GM12878 (cell line): ENCODE results near the gene PPP3CA. TPM values are rescaled to one million over a fixed set of nuclear protein-coding genes. Genes with fewer than 3 reads are reported as not detected.
"Not testable (repeated sequence)": the region's sequence is repeated elsewhere in the genome, so short reads cannot be mapped to it uniquely, and the experiment has no call there.

Experiments used
- ATAC-seq: fragments of 200-7000 bp; cut with Tn5 transposase; 3 replicates; pipeline ENCODE4 v1.9.1; 2020; ENCODE audit warnings: mild to moderate bottlenecking, moderate library complexity
- BruUV-seq: library from RNA; stranded (reverse); fragments of 400-500 nt; replicated peaks from 2 replicates; lab custom pipeline; 2021; lab: Mats Ljungman, UMichigan
- CTCF ChIA-PET: fragments of 300-600 bp; sonication (Branson Sonifier 250); formaldehyde crosslinking; extraction: SDS; loops from one replicate; lab custom pipeline; 2021; ENCODE audit warnings: inconsistent platforms; lab: Yijun Ruan, JAX
- POLR2A ChIA-PET: fragments of 350-600 bp; formaldehyde crosslinking; extraction: SDS; loops from one replicate; lab custom pipeline; 2021; ENCODE audit warnings: inconsistent platforms; lab: Charles Lee
- RAD21 ChIA-PET: fragments of 300-600 bp; sonication (Branson Sonifier 250); formaldehyde crosslinking; loops from one replicate; lab custom pipeline; 2023; ENCODE audit warnings: antibody characterized with exemption; ENCODE audit not compliant: unreplicated experiment; lab: Charles Lee
- SMC1A ChIA-PET: fragments of 300-600 bp; sonication (Branson Sonifier 250); formaldehyde crosslinking; loops from one replicate; lab custom pipeline; 2023; ENCODE audit not compliant: unreplicated experiment, uncharacterized antibody; lab: Charles Lee
- DNase-seq: peaks from one replicate; pipeline ENCODE4 v3.0.0-alpha.2; 2011; ENCODE audit warnings: low read depth, low spot score
- FAIRE-seq: peaks from 3 replicates; lab custom pipeline; 2011; peaks lifted over from hg19 to GRCh38; lab: Jason Lieb, UNC
- H2AFZ ChIP-seq: 2 replicates; pipeline ENCODE4 v1.6.0; 2011; ENCODE audit warnings: low read depth, low read length, control low read depth; ENCODE audit not compliant: control insufficient read depth
- H3K27ac ChIP-seq: 2 replicates; pipeline ENCODE4 v1.5.1; 2011; ENCODE audit warnings: control low read depth; ENCODE audit not compliant: control insufficient read depth, insufficient read depth
- H3K27me3 ChIP-seq, 2 experiments: replicated peaks in 1 of 2; 2 replicates each; pipeline versions ENCODE4 v1.6.0 to v1.6.1; 2011; ENCODE audit warnings: low read length in 1 of 2; ENCODE audit not compliant: control insufficient read depth in 2 of 2, insufficient read depth in 2 of 2
- H3K36me3 ChIP-seq, 2 experiments: 2 replicates each; pipeline ENCODE4 v1.5.1; 2011; ENCODE audit warnings: low read length in 1 of 2; ENCODE audit not compliant: control insufficient read depth in 2 of 2, insufficient read depth in 2 of 2
- H3K4me1 ChIP-seq: 2 replicates; pipeline ENCODE4 v1.6.1; 2011; ENCODE audit warnings: mild to moderate bottlenecking, low read length, moderate library complexity, mixed read lengths; ENCODE audit not compliant: control insufficient read depth, insufficient read depth
- H3K4me2 ChIP-seq: 2 replicates; pipeline ENCODE4 v1.6.0; 2011; ENCODE audit warnings: control low read depth; ENCODE audit not compliant: control insufficient read depth, insufficient read depth
- H3K4me3 ChIP-seq: fragments of 200-600 bp; sonication (generic); 2 replicates; pipeline ENCODE4 v1.5.1; 2016
- H3K79me2 ChIP-seq: 2 replicates; pipeline ENCODE4 v1.6.0; 2011; ENCODE audit warnings: low read length; ENCODE audit not compliant: control insufficient read depth, insufficient read depth
- H3K9ac ChIP-seq: 2 replicates; pipeline ENCODE4 v1.8.0; 2011; ENCODE audit warnings: low read length, control low read depth, mixed read lengths; ENCODE audit not compliant: control insufficient read depth, insufficient read depth
- H3K9me3 ChIP-seq: replicated peaks from 3 replicates; pipeline ENCODE4 v1.5.1; 2011; ENCODE audit warnings: mild to moderate bottlenecking, low read length; ENCODE audit not compliant: control insufficient read depth, insufficient read depth
- H4K20me1 ChIP-seq: 2 replicates; pipeline ENCODE4 v1.6.0; 2011; ENCODE audit not compliant: control insufficient read depth, insufficient read depth
- LARP7 ChIP-seq: fragments of 450-650 bp; IDR thresholded peaks from 2 replicates; pipeline ENCODE4 v1.6.1; 2017; ENCODE audit warnings: mild to moderate bottlenecking
- RUNX3 ChIP-seq: IDR thresholded peaks from 2 replicates; pipeline ENCODE4 v1.6.1; 2012; ENCODE audit warnings: low read length, inconsistent platforms
- WGBS: methylation state at CpG from one replicate; pipeline ENCODE4 v1.1.6; 2016; ENCODE audit warnings: low lambda C conversion rate; ENCODE audit not compliant: insufficient replicate concordance, insufficient coverage; ENCODE audit errors: missing lambda C conversion rate; 5-methylcytosine and 5-hydroxymethylcytosine counted together
- in situ Hi-C: fragments of 300-500 bp; cut with MboI; formaldehyde crosslinking; loops from 9 replicates; pipeline ENCODE4 v1.14.3; 2018; ENCODE audit warnings: mixed read lengths
- intact Hi-C: fragments of 100-400 bp; cut with micrococcal nuclease; formaldehyde crosslinking; loops from one replicate; pipeline ENCODE4 v1.14.2; 2022; ENCODE audit not compliant: unreplicated experiment
- polyA plus RNA-seq, 11 experiments: library from polyadenylated mRNA; depleted of rRNA in 4 of 11; unstranded in 6 of 11; stranded (reverse) in 5 of 11; fragments of >200 nt; fragmentation: Nextera tagmentation in 4 of 11; fragmentation: Illumina TruSeq in 1 of 11; extraction: Ambion mirVana in 4 of 11; extraction: Trizol in 1 of 11; gene quantifications; 1 replicate in 1 of 11; 2 replicates in 10 of 11; pipeline versions ENCODE4 v1.2.1 to v1.2.3, GENCODE V29; 2011 to 2016; ENCODE audit warnings: inconsistent platforms in 2 of 11, missing spikeins in 2 of 11, low read depth in 1 of 11
- total RNA-seq, 4 experiments: library from RNA; depleted of rRNA in 3 of 4; stranded (reverse); fragments of >200 nt in 3 of 4; fragmentation: Illumina TruSeq in 1 of 4; extraction: Trizol in 1 of 4; gene quantifications; 2 replicates each; pipeline versions ENCODE4 v1.2.1 to v1.2.3, GENCODE V29; 2013 to 2021

Gene PPP3CA
- total and polyA plus RNA-seq, 10 of the 15 experiments (the other 5 are each of a cell fraction or from before 2014, with no cell fraction given), result 0.33 to 9.0 (median 1.0) TPM

DNA sequence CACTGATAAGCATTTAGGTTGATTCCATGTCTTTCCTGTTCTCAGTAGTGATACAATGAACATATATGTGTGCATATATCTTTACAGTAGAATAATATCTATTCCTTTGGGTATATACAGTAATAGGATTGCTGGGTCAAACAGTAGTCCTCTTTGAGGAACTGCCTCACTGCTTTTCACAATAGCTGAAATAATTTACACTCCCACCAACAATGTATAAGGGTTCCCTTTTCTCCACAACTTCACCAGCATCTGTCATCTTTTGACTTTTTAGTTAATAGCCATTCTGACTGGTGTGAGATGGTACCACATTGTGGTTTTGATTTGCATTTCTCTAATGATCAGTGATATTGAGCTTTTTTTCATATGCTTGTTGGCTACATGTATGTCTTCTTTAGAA lies 113.2 kb downstream of the PPP3CA start:
- H3K9ac ChIP-seq, RAD21 ChIA-PET, H3K4me1 ChIP-seq, in situ Hi-C loops, BruUV-seq, H2AFZ ChIP-seq, ATAC-seq, FAIRE-seq, H3K27ac ChIP-seq, DNase-seq, H3K27me3 ChIP-seq, H3K79me2 ChIP-seq, H4K20me1 ChIP-seq, intact Hi-C loops, H3K4me2 ChIP-seq, H3K36me3 ChIP-seq, H3K9me3 ChIP-seq, H3K4me3 ChIP-seq, CTCF ChIA-PET, POLR2A ChIA-PET: not testable (repeated sequence)
- SMC1A ChIA-PET, result interaction anchor here (0.7 to 1.2 kb wide), 3 partner anchors 9 to 36 kb away, joined by 3 to 4 read pairs (median 3); no protein-coding TSS in a partner anchor

DNA sequence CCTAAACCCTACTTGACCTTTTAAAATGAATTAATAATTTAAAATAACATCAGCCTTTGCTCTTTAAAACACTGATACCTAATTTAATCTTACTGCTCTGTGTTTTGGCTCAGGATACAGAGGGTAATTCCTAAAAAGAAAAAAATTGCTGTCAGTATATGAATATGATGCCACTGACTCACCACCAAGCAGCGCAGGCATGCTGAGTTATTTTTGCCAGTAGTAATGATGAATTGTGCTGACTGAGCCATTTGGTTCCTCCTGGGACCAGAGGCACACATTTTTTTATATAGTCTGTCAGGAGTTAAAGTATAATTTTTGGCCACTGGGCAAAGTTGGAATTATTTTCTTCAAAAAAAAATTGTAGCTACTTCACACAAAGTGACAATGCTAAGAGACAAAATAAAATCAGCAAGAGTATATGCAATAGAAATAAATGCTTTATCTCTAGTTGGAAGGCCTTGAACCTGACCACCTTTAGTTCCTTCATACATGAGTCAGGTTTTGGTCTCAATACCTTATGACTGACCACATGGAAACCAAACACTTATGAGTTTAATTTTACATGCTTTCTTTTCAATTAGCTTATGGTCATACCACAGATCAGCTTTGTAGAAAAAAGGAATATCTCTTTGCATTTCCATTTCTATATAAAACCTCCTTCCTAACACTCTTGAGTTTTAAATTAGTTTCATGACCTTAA lies 115.1 kb downstream of the PPP3CA start:
- Histone ChIP-seq H3K4me3 (no peak overlapping the region), H3K9me3 (no peaks in the 10 kb centered on the region; the same call in 2 of the 3 replicates), H3K4me1 (no peaks in the 10 kb centered on the region), H3K4me2 (no peak overlapping the region), H3K27me3 (no peaks in the 10 kb centered on the region), H4K20me1 (no peaks in the 10 kb centered on the region), H3K36me3 (no peaks in the 10 kb centered on the region), H3K27ac (no peak overlapping the region), H3K9ac (no peak overlapping the region), H2AFZ (no peak overlapping the region), H3K79me2 (no peaks in the 10 kb centered on the region)
- ChIA-PET SMC1A (interaction anchor here (1.0 to 1.3 kb wide), 3 partner anchors 8 to 57 kb away, joined by 3 to 4 read pairs (median 3); no protein-coding TSS in a partner anchor), RAD21 (no interaction called here), CTCF (interaction anchor here (1.3 kb wide), 1 partner anchor 14 kb away, joined by 3 read pairs; no protein-coding TSS in a partner anchor), POLR2A (interaction anchor here (0.6 kb wide), 1 partner anchor 12 kb away, joined by 3 read pairs; no protein-coding TSS in a partner anchor)
- 23% methylated on average over 1 of the region's 1 CpG for WGBS
- TF ChIP-seq LARP7 (no peak), RUNX3 (0 out of 2 replicates have a peak, but pooled peaks have one; percentile 9)
- in situ Hi-C loops, result no loop called here
- intact Hi-C loops, result no loop called here
- ATAC-seq (peak; percentile 43; the same call in 1 of the 3 replicates), DNase-seq (no peak), FAIRE-seq (no peak)
- no TSS peak for BruUV-seq
